Measurements from ENCODE around the gene LILRA2. TPM values are rescaled to one million over a fixed set of nuclear protein-coding genes. Genes with fewer than 3 reads are reported as not detected.
"Not testable (repeated sequence)": the region's sequence is repeated elsewhere in the genome, so short reads cannot be mapped to it uniquely, and the experiment has no call there.

LILRA2 gene
- total RNA-seq, 1 experiment from 2014 or later: not detected

- no peak overlapping the region for H3K23ac ChIP-seq (ENCODE audit: insufficient read length, low read depth, low read length)
- H3K56ac ChIP-seq (ENCODE audit: insufficient read length, low read depth, low read length): no peak overlapping the region
- no peak overlapping the region for H2AFZ ChIP-seq (ENCODE audit: low read length)
- no peak overlapping the region for H3K18ac ChIP-seq (ENCODE audit: insufficient read length, low read depth, low read length)
- no CpG with 5 or more reads among the region's 4 CpGs for WGBS (ENCODE audit: extremely low coverage, insufficient read length, low lambda C conversion rate)
- no peak overlapping the region for H3K14ac ChIP-seq (ENCODE audit: insufficient read depth, low read length)
- no peak overlapping the region for H3K9ac ChIP-seq (ENCODE audit: extremely low read depth, insufficient read length, low read length)
- no peak overlapping the region for H3K4me2 ChIP-seq (ENCODE audit: insufficient read depth, insufficient read length, low read length)
- Mint-ChIP-seq H3K4me3 (no peak overlapping the region), H3K27me3 (ENCODE audit: low read depth) (peaks cover 1% of the 10 kb centered on the region; the same call in 1 of the 2 replicates), H3K27ac (no peak overlapping the region), H3K9me3 (peaks cover 73 to 79% of the 10 kb centered on the region in 2 experiments), H3K36me3 (ENCODE audit: insufficient read depth in 1 of 3, low read depth in 3 of 3) (peaks cover 0 to 31% (median 16%) of the 10 kb centered on the region in 3 experiments; a peak in 5 of 7 replicates), H3K4me1 (no peaks in the 10 kb centered on the region)
- H3K79me2 ChIP-seq (ENCODE audit: insufficient read depth, low read length): no peaks in the 10 kb centered on the region
- H2BK20ac ChIP-seq (ENCODE audit: low read depth, low read length, poor library complexity, severe bottlenecking): no peak overlapping the region
- no peak overlapping the region for H4K8ac ChIP-seq (replicated peaks; ENCODE audit: insufficient read length, low read depth, low read length)
- no peaks in the 10 kb centered on the region for H3K79me1 ChIP-seq (ENCODE audit: insufficient read depth, low read depth, low read length, poor library complexity, severe bottlenecking)
- no peak overlapping the region for H4K91ac ChIP-seq (ENCODE audit: insufficient read length, low read depth, low read length)
- no peak overlapping the region for H3T11ph ChIP-seq (ENCODE audit: low read length)
- H3K4ac ChIP-seq (ENCODE audit: low read depth, low read length): no peak overlapping the region
- no peak for TF ChIP-seq CTCF (conservative IDR thresholded peaks at IDR 0.05)
- no peaks in the 10 kb centered on the region for H4K20me1 ChIP-seq (ENCODE audit: control insufficient read depth, insufficient read depth, insufficient read length)
- H4K5ac ChIP-seq (ENCODE audit: insufficient read length, low read depth, low read length): no peak overlapping the region
- no peak overlapping the region for H2AK5ac ChIP-seq (ENCODE audit: insufficient read length, low read length)
- no peaks in the 10 kb centered on the region for H3K23me2 ChIP-seq (ENCODE audit: insufficient read length, low read depth, low read length, poor library complexity, severe bottlenecking)
- no peak overlapping the region for H2BK12ac ChIP-seq (ENCODE audit: insufficient read length, low read depth, low read length)
- H3K9me3 ChIP-seq (ENCODE audit: control insufficient read depth, low read depth, low read length): peaks cover 49% of the 10 kb centered on the region
- H2BK15ac ChIP-seq (ENCODE audit: low read depth, low read length): no peak overlapping the region
- no peak overlapping the region for H2BK5ac ChIP-seq (ENCODE audit: insufficient read length, low read length)
- H2BK120ac ChIP-seq (ENCODE audit: low read depth, low read length, poor library complexity, severe bottlenecking): no peak overlapping the region
- H3K4me1 ChIP-seq (ENCODE audit: insufficient read depth, low read length): no peaks in the 10 kb centered on the region
- H3K27ac ChIP-seq (ENCODE audit: insufficient read length, low read depth, low read length): no peak overlapping the region
- DNase-seq: no peak
- H3K27me3 ChIP-seq (ENCODE audit: insufficient read depth, low read length): no peaks in the 10 kb centered on the region
Measured at GRCh38 chr19:54622431-54622830, 48.8 kb downstream of the LILRA2 start.

GRCh38 chr19:54624234-54624633 is 50.6 kb downstream of the LILRA2 start:
- not testable (repeated sequence) for H3K4ac ChIP-seq (ENCODE audit: low read depth, low read length); H2AK5ac ChIP-seq (ENCODE audit: insufficient read length, low read length); H3K27ac Mint-ChIP-seq; H3K4me3 Mint-ChIP-seq; H3K56ac ChIP-seq (ENCODE audit: insufficient read length, low read depth, low read length); H2BK5ac ChIP-seq (ENCODE audit: insufficient read length, low read length); H3K4me1 Mint-ChIP-seq; H4K5ac ChIP-seq (ENCODE audit: insufficient read length, low read depth, low read length); H3K14ac ChIP-seq (ENCODE audit: insufficient read depth, low read length); H2BK20ac ChIP-seq (ENCODE audit: low read depth, low read length, poor library complexity, severe bottlenecking); H2BK15ac ChIP-seq (ENCODE audit: low read depth, low read length); DNase-seq; H4K20me1 ChIP-seq (ENCODE audit: control insufficient read depth, insufficient read depth, insufficient read length); H3K79me2 ChIP-seq (ENCODE audit: insufficient read depth, low read length); H3K4me1 ChIP-seq (ENCODE audit: insufficient read depth, low read length); H3K23me2 ChIP-seq (ENCODE audit: insufficient read length, low read depth, low read length, poor library complexity, severe bottlenecking); H4K8ac ChIP-seq (replicated peaks; ENCODE audit: insufficient read length, low read depth, low read length); H2BK120ac ChIP-seq (ENCODE audit: low read depth, low read length, poor library complexity, severe bottlenecking); H3K9ac ChIP-seq (ENCODE audit: extremely low read depth, insufficient read length, low read length); H2BK12ac ChIP-seq (ENCODE audit: insufficient read length, low read depth, low read length); H2AFZ ChIP-seq (ENCODE audit: low read length); H3K27me3 Mint-ChIP-seq (ENCODE audit: low read depth); H3K27ac ChIP-seq (ENCODE audit: insufficient read length, low read depth, low read length); H3K18ac ChIP-seq (ENCODE audit: insufficient read length, low read depth, low read length); H3K4me2 ChIP-seq (ENCODE audit: insufficient read depth, insufficient read length, low read length); H3K23ac ChIP-seq (ENCODE audit: insufficient read length, low read depth, low read length); H3K79me1 ChIP-seq (ENCODE audit: insufficient read depth, low read depth, low read length, poor library complexity, severe bottlenecking); H4K91ac ChIP-seq (ENCODE audit: insufficient read length, low read depth, low read length); H3T11ph ChIP-seq (ENCODE audit: low read length); H3K27me3 ChIP-seq (ENCODE audit: insufficient read depth, low read length)
- H3K36me3 Mint-ChIP-seq (ENCODE audit: insufficient read depth in 1 of 3, low read depth in 3 of 3): peaks cover 0 to 30% (median 20%) of the 10 kb centered on the region in 3 experiments; a peak in 5 of 7 replicates
- H3K9me3 Mint-ChIP-seq: peaks cover 80 to 82% of the 10 kb centered on the region in 2 experiments
- peaks cover 67% of the 10 kb centered on the region for H3K9me3 ChIP-seq (ENCODE audit: control insufficient read depth, low read depth, low read length)
- WGBS (ENCODE audit: extremely low coverage, insufficient read length, low lambda C conversion rate): no CpG with 5 or more reads among the region's 10 CpGs
